IMR-90 (cell line): ENCODE measurements around the gene TNP1. TPM values are rescaled to one million over a fixed set of nuclear protein-coding genes. Genes with fewer than 3 reads are reported as not detected.

ENCODE experiments used
- ATAC-seq: fragments of 200-7000 bp; cut with Tn5 transposase; 2 replicates; pipeline ENCODE4 v1.9.1; 2020; ENCODE audit warnings: low read depth, mild to moderate bottlenecking, moderate library complexity
- BruUV-seq: library from RNA; stranded (reverse); fragments of 400-500 nt; replicated peaks from 2 replicates; lab custom pipeline; 2021; lab: Mats Ljungman, UMichigan
- CTCF ChIA-PET: fragments of 300-600 bp; formaldehyde crosslinking; extraction: SDS; loops from one replicate; lab custom pipeline; 2021; ENCODE audit warnings: antibody characterized with exemption; lab: Yijun Ruan, JAX
- POLR2A ChIA-PET: fragments of 300-600 bp; sonication (Branson Sonifier 250); formaldehyde crosslinking; loops from one replicate; lab custom pipeline; 2022; ENCODE audit warnings: antibody characterized with exemption; ENCODE audit not compliant: unreplicated experiment; lab: Charles Lee
- DNase-seq: peaks from one replicate; pipeline ENCODE4 v3.0.0; 2013
- H2AFZ ChIP-seq: replicated peaks from 2 replicates; pipeline ENCODE3; 2013; ENCODE audit warnings: low read length, mild to moderate bottlenecking; ENCODE audit not compliant: poor library complexity
- H2AK5ac ChIP-seq: 2 replicates; pipeline ENCODE4 v1.6.1; 2013; ENCODE audit warnings: low read depth, low read length, inconsistent platforms
- H2AK9ac ChIP-seq: replicated peaks from 2 replicates; pipeline ENCODE3; 2013; ENCODE audit warnings: mild to moderate bottlenecking, low read depth, low read length, moderate library complexity; ENCODE audit not compliant: poor library complexity
- H2BK120ac ChIP-seq: 2 replicates; pipeline ENCODE4 v1.6.1; 2013; ENCODE audit warnings: low read depth, low read length, inconsistent platforms
- H2BK15ac ChIP-seq: 3 replicates; pipeline ENCODE4 v1.6.1; 2013; ENCODE audit warnings: low read depth, low read length, inconsistent platforms
- H2BK20ac ChIP-seq: 2 replicates; pipeline ENCODE4 v1.6.1; 2013; ENCODE audit warnings: low read depth, mild to moderate bottlenecking, inconsistent platforms, low read length, moderate library complexity
- H2BK5ac ChIP-seq: 2 replicates; pipeline ENCODE4 v1.6.1; 2013; ENCODE audit warnings: mild to moderate bottlenecking, low read depth, low read length, inconsistent platforms; ENCODE audit not compliant: poor library complexity, severe bottlenecking
- H3K14ac ChIP-seq: replicated peaks from 2 replicates; pipeline ENCODE4 v1.6.1; 2013; ENCODE audit warnings: low read depth, low read length, inconsistent platforms
- H3K18ac ChIP-seq: 2 replicates; pipeline ENCODE4 v1.6.1; 2013; ENCODE audit warnings: low read depth, low read length, control low read depth
- H3K23ac ChIP-seq: 2 replicates; pipeline ENCODE4 v1.6.1; 2013; ENCODE audit warnings: low read depth, low read length, inconsistent platforms
- H3K27ac ChIP-seq: 2 replicates; pipeline ENCODE4 v1.5.1; 2013; ENCODE audit warnings: mild to moderate bottlenecking, control low read depth, low read length; ENCODE audit not compliant: insufficient read depth
- H3K27me3 ChIP-seq: 2 replicates; pipeline ENCODE4 v1.6.1; 2013; ENCODE audit warnings: low read length; ENCODE audit not compliant: control insufficient read depth, insufficient read depth
- H3K36me3 ChIP-seq: 2 replicates; pipeline ENCODE4 v1.6.1; 2013; ENCODE audit warnings: low read length, mixed read lengths; ENCODE audit not compliant: control insufficient read depth, insufficient read depth
- H3K4ac ChIP-seq: 2 replicates; pipeline ENCODE4 v1.6.1; 2013; ENCODE audit warnings: low read depth, low read length, inconsistent platforms
- H3K4me1 ChIP-seq: 2 replicates; pipeline ENCODE4 v1.6.1; 2013; ENCODE audit warnings: low read length, mixed read lengths; ENCODE audit not compliant: control insufficient read depth, insufficient read depth
- H3K4me2 ChIP-seq: 2 replicates; pipeline ENCODE4 v1.6.1; 2013; ENCODE audit warnings: low read depth, mild to moderate bottlenecking, control low read depth, low read length, moderate library complexity
- H3K4me3 ChIP-seq: 2 replicates; pipeline ENCODE4 v1.5.1; 2013; ENCODE audit warnings: low read depth, mild to moderate bottlenecking, control low read depth, low read length, moderate library complexity; ENCODE audit not compliant: insufficient read depth
- H3K56ac ChIP-seq: 2 replicates; pipeline ENCODE4 v1.6.1; 2013; ENCODE audit warnings: low read length, inconsistent platforms; ENCODE audit not compliant: insufficient read depth; ENCODE audit errors: extremely low read depth
- H3K79me1 ChIP-seq, 2 experiments: 2 replicates each; pipeline ENCODE4 v1.6.1; 2013; ENCODE audit warnings: low read length in 2 of 2, inconsistent platforms in 1 of 2, low read depth in 1 of 2
- H3K9ac ChIP-seq: 2 replicates; pipeline ENCODE4 v1.6.1; 2013; ENCODE audit warnings: low read depth, low read length, control low read depth
- H3K9me1 ChIP-seq: 2 replicates; pipeline ENCODE4 v1.6.1; 2013; ENCODE audit warnings: low read length, inconsistent platforms; ENCODE audit not compliant: insufficient read depth
- H3K9me3 ChIP-seq: 2 replicates; pipeline ENCODE4 v1.6.1; 2013; ENCODE audit warnings: low read length; ENCODE audit not compliant: control insufficient read depth, insufficient read depth
- H4K20me1 ChIP-seq: 2 replicates; pipeline ENCODE4 v1.6.1; 2013; ENCODE audit warnings: low read length, inconsistent platforms; ENCODE audit not compliant: insufficient read depth
- H4K5ac ChIP-seq: 2 replicates; pipeline ENCODE4 v1.6.1; 2013; ENCODE audit warnings: mild to moderate bottlenecking, low read depth, low read length, control low read depth
- H4K8ac ChIP-seq, 2 experiments: 2 replicates each; pipeline ENCODE4 v1.6.1; 2013; ENCODE audit warnings: low read depth in 2 of 2, low read length in 2 of 2, control low read depth in 1 of 2, inconsistent platforms in 1 of 2
- H4K91ac ChIP-seq: 2 replicates; pipeline ENCODE4 v1.6.1; 2013; ENCODE audit warnings: low read depth, low read length, inconsistent platforms; ENCODE audit not compliant: insufficient read depth
- CEBPB ChIP-seq: IDR thresholded peaks from 2 replicates; pipeline ENCODE4 v1.6.1; 2012; ENCODE audit warnings: low read depth, low read length, improper control_type of control experiment
- CHD1 ChIP-seq: IDR thresholded peaks from 2 replicates; pipeline ENCODE4 v1.6.1; 2012; ENCODE audit warnings: low read depth, low read length, improper control_type of control experiment
- MAFK ChIP-seq: IDR thresholded peaks from 2 replicates; pipeline ENCODE4 v1.6.1; 2012; ENCODE audit warnings: low read depth, low read length, improper control_type of control experiment
- MAZ ChIP-seq: IDR thresholded peaks from 2 replicates; pipeline ENCODE4 v1.6.1; 2012; ENCODE audit warnings: low read depth, mild to moderate bottlenecking, low read length, improper control_type of control experiment, moderate library complexity, borderline replicate concordance
- MXI1 ChIP-seq: IDR thresholded peaks from 2 replicates; pipeline ENCODE4 v1.6.1; 2012; ENCODE audit warnings: low read depth, mild to moderate bottlenecking, low read length, moderate library complexity, borderline replicate concordance
- NFE2L2 ChIP-seq: fragments of 150-350 bp; IDR thresholded peaks from 2 replicates; pipeline ENCODE4 v1.6.1; 2016; ENCODE audit warnings: low read depth, mild to moderate bottlenecking, low read length
- POLR2A ChIP-seq: IDR thresholded peaks from 2 replicates; pipeline ENCODE4 v1.6.1; 2012; ENCODE audit warnings: mild to moderate bottlenecking, low read depth, low read length
- RFX5 ChIP-seq: IDR thresholded peaks from 2 replicates; pipeline ENCODE4 v1.8.0; 2012; ENCODE audit warnings: low read depth, mild to moderate bottlenecking, low read length, moderate library complexity
- SMC3 ChIP-seq: fragments of 150-350 bp; IDR thresholded peaks from 2 replicates; pipeline ENCODE4 v1.6.1; 2016; ENCODE audit warnings: low read depth, mild to moderate bottlenecking, antibody characterized with exemption, low read length, moderate library complexity
- WGBS, 2 experiments: methylation state at CpG; one replicate each; pipeline versions ENCODE4 v1.1.5 to v1.1.7; 2013; ENCODE audit warnings: missing lambda C conversion rate in 2 of 2; ENCODE audit not compliant: insufficient read length in 1 of 2; ENCODE audit errors: extremely low coverage in 2 of 2; 5-methylcytosine and 5-hydroxymethylcytosine counted together
- dilution Hi-C: fragments of 300-500 bp; cut with HindIII; formaldehyde crosslinking; loops from one replicate; pipeline ENCODE4 v1.14.3; 2018; ENCODE audit warnings: low sequenced_read_pairs; ENCODE audit not compliant: unreplicated experiment
- in situ Hi-C: fragments of 300-500 bp; cut with MboI; formaldehyde crosslinking; loops from 3 replicates; pipeline ENCODE4 v1.14.3; 2019; ENCODE audit warnings: low sequenced_read_pairs, inconsistent platforms, mixed read lengths
- intact Hi-C: fragments of 100-400 bp; cut with micrococcal nuclease; formaldehyde crosslinking; loops from 2 replicates; pipeline ENCODE4 v1.10.0; 2022
- polyA plus RNA-seq, 3 experiments: library from polyadenylated mRNA; depleted of rRNA; stranded (reverse); fragments of >200 nt; gene quantifications; 2 replicates each; pipeline ENCODE4 v1.2.3, GENCODE V29; 2012; ENCODE audit warnings: low replicate concordance in 1 of 3
- total RNA-seq: library from RNA; depleted of rRNA; stranded (reverse); fragments of >200 nt; gene quantifications from 2 replicates; pipeline ENCODE4 v1.2.3, GENCODE V29; 2012
- TF ChIP-seq, protein P1 (sequence below): fragments of 150-350 bp; IDR thresholded peaks from 2 replicates; pipeline ENCODE4 v1.6.1; 2017; ENCODE audit warnings: mild to moderate bottlenecking, antibody characterized with exemption, low read length, low read depth
- TF ChIP-seq, protein P2 (sequence below): conservative IDR thresholded peaks from 2 replicates; pipeline ENCODE4 v1.5.1; 2012; ENCODE audit warnings: mild to moderate bottlenecking, low read depth, low read length, improper control_type of control experiment
- TF ChIP-seq, protein P3 (sequence below): fragments of 150-350 bp; IDR thresholded peaks from 2 replicates; pipeline ENCODE4 v1.6.1; 2016; ENCODE audit warnings: low read depth, mild to moderate bottlenecking, low read length, moderate library complexity, borderline replicate concordance

TNP1 gene
- total and polyA plus RNA-seq, 2 of the 4 experiments (the other 2 are of a cell fraction): not detected

GRCh38 chr2:216870508-216871332 lies 10.9 kb upstream of the TNP1 start (continued):
- no peak for TF ChIP-seq CHD1

GRCh38 chr2:216866515-216867095 lies 6.7 kb upstream of the TNP1 start:
- no peak overlapping the region for H2AFZ ChIP-seq
- H4K91ac ChIP-seq: no peak overlapping the region
- H3K23ac ChIP-seq: no peak overlapping the region
- no peak overlapping the region for H3K4ac ChIP-seq
- no peak overlapping the region for H4K5ac ChIP-seq
- no peaks in the 10 kb centered on the region for H3K9me1 ChIP-seq
- ChIA-PET POLR2A (no interaction called here), CTCF (no interaction called here)
- no peak overlapping the region for H3K4me2 ChIP-seq
- in situ Hi-C loops: no loop called here
- H2AK5ac ChIP-seq: no peak overlapping the region
- H3K27me3 ChIP-seq: no peaks in the 10 kb centered on the region
- H3K79me1 ChIP-seq: no peaks in the 10 kb centered on the region
- H4K20me1 ChIP-seq: no peaks in the 10 kb centered on the region
- no CpG with 5 or more reads among the region's 3 CpGs for WGBS, 2 experiments
- no peak overlapping the region for H3K14ac ChIP-seq
- H3K4me3 ChIP-seq: no peak overlapping the region
- no peak for ATAC-seq
- DNase-seq: no peak
- no peaks in the 10 kb centered on the region for H3K36me3 ChIP-seq
- dilution Hi-C loops: no loop called here
- no peak overlapping the region for H3K56ac ChIP-seq
- H3K27ac ChIP-seq: no peak overlapping the region
- no peak overlapping the region for H3K9ac ChIP-seq
- no peaks in the 10 kb centered on the region; the same call in 1 of the 2 replicates for H3K9me3 ChIP-seq
- H2AK9ac ChIP-seq: no peak overlapping the region
- H4K8ac ChIP-seq: no peak overlapping the region
- BruUV-seq: no TSS peak
- H2BK5ac ChIP-seq: no peak overlapping the region
- H3K18ac ChIP-seq: no peak overlapping the region
- 0 out of 2 replicates have a peak, but pooled peaks cover 2% of the 10 kb centered on the region for H3K4me1 ChIP-seq
- no peak overlapping the region for H2BK15ac ChIP-seq
- intact Hi-C loops: no loop called here
- no peak overlapping the region for H2BK20ac ChIP-seq
- H2BK120ac ChIP-seq: no peak overlapping the region
- TF ChIP-seq MXI1 (no peak), MAFK (no peak), CEBPB (no peak), POLR2A (no peak), SMC3 (no peak), MAZ (no peak), NFE2L2 (no peak), RFX5 (no peak)
- TF ChIP-seq, protein P1, sequence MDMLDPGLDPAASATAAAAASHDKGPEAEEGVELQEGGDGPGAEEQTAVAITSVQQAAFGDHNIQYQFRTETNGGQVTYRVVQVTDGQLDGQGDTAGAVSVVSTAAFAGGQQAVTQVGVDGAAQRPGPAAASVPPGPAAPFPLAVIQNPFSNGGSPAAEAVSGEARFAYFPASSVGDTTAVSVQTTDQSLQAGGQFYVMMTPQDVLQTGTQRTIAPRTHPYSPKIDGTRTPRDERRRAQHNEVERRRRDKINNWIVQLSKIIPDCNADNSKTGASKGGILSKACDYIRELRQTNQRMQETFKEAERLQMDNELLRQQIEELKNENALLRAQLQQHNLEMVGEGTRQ: no peak
- TF ChIP-seq, protein P2, sequence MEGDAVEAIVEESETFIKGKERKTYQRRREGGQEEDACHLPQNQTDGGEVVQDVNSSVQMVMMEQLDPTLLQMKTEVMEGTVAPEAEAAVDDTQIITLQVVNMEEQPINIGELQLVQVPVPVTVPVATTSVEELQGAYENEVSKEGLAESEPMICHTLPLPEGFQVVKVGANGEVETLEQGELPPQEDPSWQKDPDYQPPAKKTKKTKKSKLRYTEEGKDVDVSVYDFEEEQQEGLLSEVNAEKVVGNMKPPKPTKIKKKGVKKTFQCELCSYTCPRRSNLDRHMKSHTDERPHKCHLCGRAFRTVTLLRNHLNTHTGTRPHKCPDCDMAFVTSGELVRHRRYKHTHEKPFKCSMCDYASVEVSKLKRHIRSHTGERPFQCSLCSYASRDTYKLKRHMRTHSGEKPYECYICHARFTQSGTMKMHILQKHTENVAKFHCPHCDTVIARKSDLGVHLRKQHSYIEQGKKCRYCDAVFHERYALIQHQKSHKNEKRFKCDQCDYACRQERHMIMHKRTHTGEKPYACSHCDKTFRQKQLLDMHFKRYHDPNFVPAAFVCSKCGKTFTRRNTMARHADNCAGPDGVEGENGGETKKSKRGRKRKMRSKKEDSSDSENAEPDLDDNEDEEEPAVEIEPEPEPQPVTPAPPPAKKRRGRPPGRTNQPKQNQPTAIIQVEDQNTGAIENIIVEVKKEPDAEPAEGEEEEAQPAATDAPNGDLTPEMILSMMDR: no peak
- TF ChIP-seq, protein P3, sequence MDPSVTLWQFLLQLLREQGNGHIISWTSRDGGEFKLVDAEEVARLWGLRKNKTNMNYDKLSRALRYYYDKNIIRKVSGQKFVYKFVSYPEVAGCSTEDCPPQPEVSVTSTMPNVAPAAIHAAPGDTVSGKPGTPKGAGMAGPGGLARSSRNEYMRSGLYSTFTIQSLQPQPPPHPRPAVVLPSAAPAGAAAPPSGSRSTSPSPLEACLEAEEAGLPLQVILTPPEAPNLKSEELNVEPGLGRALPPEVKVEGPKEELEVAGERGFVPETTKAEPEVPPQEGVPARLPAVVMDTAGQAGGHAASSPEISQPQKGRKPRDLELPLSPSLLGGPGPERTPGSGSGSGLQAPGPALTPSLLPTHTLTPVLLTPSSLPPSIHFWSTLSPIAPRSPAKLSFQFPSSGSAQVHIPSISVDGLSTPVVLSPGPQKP: no peak
